ENCODE data around the gene TTLL1.
A peak's percentile ranks its signal among the peaks of the same experiment; 100 is the strongest.

TTLL1 gene

DNA sequence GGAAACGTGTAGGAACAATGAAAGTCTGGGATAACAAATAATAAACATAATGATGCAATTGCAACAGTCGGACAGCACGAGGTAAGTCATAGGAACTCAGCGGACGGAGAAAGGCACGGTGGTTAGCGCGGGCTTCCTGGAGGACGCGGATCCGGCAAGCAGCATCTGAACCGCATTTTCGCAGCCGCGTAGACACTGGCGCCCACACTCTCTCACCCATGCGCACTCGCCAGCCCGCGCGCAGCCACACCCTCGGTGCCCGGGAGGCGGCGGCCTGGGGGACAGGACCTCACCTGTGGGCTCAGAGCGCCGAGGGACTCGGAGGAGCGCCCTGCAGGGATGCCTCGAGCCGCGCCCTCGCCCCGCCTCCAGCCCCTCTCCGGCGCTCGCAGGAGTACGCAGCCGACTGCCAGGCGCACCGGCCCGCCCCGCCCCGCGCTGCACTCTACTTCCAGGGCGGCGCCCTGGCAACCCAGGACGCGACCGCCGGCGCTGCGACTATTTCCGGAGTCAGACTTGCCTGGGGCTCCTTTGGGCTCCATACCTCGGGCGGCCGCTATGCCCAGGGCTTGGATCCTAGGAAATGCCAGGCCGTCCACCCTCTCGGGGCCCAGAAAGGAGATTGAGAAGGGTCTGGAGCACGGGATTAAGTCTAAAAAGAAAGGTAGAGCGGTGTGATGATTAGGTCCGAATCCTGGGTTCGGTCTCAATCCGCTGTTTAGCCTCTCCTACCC, at the start of gene TTLL1:
TTLL1 (minus strand) TSS at position 408 of the 734 bp plus-strand sequence. CDS start 13,805 bp downstream, outside the sequence.
- Histone ChIP-seq H3K36me3 (ENCODE audit: insufficient read depth, low read length) (no peaks in the 10 kb centered on the region), H3K9ac (ENCODE audit: low read depth, low read length) (peak within 1 kb of the TSS; percentile 86), H3K4me1 (ENCODE audit: insufficient read depth, low read length) (no peaks in the 10 kb centered on the region; the same call in 1 of the 2 replicates), H3K9me3 (ENCODE audit: control insufficient read depth, insufficient read depth, low read length) (no peaks in the 10 kb centered on the region)

DNA sequence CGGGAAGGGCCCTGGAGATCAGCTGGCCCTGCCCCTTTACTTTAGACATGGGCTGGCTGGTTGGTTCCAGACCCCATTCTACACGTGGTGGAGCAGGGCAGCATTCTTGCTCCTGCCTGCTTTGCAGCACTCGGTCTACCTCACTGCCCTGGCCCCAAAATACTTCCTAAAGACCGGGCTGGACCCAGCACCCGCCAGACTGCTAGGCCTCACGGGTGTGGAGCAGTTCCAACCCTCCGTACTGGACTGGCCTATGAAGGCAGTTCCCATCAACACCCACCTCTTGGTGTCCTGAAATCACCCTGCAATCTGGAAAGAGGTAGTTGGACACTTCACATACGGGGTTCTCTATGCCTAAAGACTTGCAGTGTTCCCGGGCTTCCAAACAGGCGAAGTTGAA, 47.6 kb upstream of the TTLL1 start:
- Histone ChIP-seq H3K36me3 (ENCODE audit: insufficient read depth, low read length) (peaks cover 19% of the 10 kb centered on the region), H3K9ac (ENCODE audit: low read depth, low read length) (no peak overlapping the region), H3K4me1 (ENCODE audit: insufficient read depth, low read length) (no peaks in the 10 kb centered on the region), H3K9me3 (ENCODE audit: control insufficient read depth, insufficient read depth, low read length) (no peaks in the 10 kb centered on the region)

DNA sequence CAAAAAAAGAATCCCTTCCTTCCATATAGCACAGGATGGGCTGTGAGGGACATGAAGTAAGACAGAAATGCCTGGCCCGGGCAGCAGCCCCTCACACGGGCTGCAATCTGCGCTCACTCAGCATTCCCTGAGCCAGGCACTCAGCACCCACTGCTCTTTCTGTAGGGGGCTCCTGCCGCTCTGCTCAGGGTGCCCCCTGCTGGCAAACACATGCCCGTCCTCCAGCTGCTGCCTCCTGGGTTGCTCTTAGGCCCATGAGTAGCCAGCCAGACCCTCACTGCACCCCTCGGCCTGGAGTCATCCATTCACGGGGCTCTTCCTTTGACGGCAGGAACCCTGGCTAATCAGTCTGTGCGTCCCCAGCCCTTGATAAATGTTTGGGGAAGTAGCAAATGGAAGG, 47.1 kb upstream of the TTLL1 start:
- no peak overlapping the region for H3K9ac ChIP-seq (ENCODE audit: low read depth, low read length)
- H3K4me1 ChIP-seq (ENCODE audit: insufficient read depth, low read length) = no peaks in the 10 kb centered on the region
- peaks cover 19% of the 10 kb centered on the region for H3K36me3 ChIP-seq (ENCODE audit: insufficient read depth, low read length)
- H3K9me3 ChIP-seq (ENCODE audit: control insufficient read depth, insufficient read depth, low read length) = no peaks in the 10 kb centered on the region

DNA sequence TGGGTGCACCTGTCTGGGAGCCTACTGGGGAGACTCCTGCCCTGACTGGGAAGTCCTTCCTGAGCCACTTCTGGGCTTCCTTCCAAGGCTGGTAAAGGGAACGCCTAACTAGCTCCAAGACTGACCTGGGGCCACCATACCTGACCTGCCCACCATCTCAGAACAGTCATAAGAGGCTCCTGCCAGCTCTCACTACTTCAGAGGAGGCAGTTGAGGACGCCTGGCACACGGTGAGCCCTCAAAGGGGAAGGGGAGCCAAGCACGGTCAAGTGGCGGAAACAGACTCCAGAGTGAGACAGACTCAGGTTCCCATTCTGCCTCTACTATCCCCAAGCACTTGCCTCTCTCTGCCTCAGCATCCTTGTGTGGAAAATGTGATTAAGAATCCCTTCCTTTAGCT, 46.4 kb upstream of the TTLL1 start:
- Histone ChIP-seq H3K36me3 (ENCODE audit: insufficient read depth, low read length) (peaks cover 19% of the 10 kb centered on the region), H3K9ac (ENCODE audit: low read depth, low read length) (no peak overlapping the region), H3K4me1 (ENCODE audit: insufficient read depth, low read length) (no peaks in the 10 kb centered on the region), H3K9me3 (ENCODE audit: control insufficient read depth, insufficient read depth, low read length) (no peaks in the 10 kb centered on the region)

DNA sequence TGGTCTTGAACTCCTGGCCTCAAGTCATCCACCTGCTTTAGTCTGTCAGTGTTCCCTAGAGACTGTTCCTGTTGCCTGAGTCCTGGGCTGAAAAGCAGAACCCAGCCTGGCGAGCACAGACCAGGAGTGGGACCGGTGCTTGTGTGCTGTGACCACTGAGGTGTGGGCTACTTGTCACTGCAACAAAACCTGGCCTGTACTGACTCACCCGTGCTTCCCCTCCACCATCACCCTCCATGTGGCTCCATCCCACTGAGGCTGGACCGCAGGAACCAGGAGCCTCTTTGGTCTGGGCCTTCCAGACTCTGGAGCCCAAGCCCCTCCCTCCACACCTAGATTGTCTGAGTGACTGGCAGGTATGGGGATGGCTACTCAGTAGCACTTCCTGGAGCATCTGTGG, 45.4 kb upstream of the TTLL1 start:
- H3K36me3 ChIP-seq (ENCODE audit: insufficient read depth, low read length) = peaks cover 16% of the 10 kb centered on the region
- H3K4me1 ChIP-seq (ENCODE audit: insufficient read depth, low read length) = no peaks in the 10 kb centered on the region
- H3K9ac ChIP-seq (ENCODE audit: low read depth, low read length) = no peak overlapping the region
- H3K9me3 ChIP-seq (ENCODE audit: control insufficient read depth, insufficient read depth, low read length) = no peaks in the 10 kb centered on the region

DNA sequence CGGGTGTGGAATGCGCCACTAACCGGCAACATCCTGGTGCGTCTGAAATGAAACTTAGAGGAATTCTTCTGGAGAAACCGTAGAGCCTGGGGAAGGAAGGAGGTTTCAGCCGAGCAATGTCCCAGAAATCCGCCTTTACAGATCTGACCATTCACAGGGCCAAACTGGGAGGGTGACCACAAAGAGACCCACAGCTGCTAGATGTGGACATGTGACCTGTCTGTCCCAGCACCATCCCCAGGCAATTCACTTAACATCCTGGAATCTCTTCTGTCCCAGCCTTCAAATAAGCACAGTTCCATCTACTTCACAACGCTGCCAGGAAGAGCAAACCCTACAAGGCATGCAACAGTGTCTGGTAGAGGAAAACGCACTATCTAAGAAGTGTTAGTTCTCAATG, 44.2 kb upstream of the TTLL1 start:
- H3K36me3 ChIP-seq (ENCODE audit: insufficient read depth, low read length) = peaks cover 16% of the 10 kb centered on the region
- H3K4me1 ChIP-seq (ENCODE audit: insufficient read depth, low read length) = no peaks in the 10 kb centered on the region
- no peaks in the 10 kb centered on the region for H3K9me3 ChIP-seq (ENCODE audit: control insufficient read depth, insufficient read depth, low read length)
- H3K9ac ChIP-seq (ENCODE audit: low read depth, low read length) = no peak overlapping the region

DNA sequence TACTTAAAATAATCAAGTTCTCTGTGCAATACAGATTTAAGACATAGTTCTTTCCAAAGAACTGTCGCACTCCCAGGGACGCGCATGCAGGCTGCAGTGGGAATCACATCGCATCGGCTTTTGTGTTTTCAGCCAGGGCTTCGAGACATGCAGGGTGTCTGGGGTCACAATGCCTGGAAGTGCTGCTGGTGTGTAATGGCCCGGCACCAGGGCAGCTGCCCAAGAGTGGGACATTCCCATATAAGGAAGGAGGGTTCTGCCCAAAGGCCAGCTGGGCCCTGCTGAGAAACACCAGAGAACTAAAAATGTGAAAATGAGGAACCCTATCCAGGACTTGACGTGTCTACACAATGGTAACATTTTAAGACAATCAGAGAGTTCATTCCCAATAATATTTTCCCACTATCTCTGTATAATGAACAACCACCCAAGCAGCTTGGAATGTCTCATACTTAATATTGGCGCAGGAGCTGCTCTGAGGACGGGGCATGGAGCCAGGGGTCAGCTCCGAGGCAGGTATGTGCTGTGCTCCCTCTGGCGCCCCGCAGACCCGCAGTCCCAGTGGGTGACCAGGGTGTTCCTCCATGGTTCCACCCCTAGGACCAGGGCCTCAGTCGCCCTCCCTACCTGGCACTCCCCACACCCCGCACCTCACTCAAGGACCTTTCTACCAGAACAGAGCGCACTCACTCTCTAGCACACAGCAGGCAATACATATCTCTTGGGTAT, 42.7 kb upstream of the TTLL1 start:
- no peak overlapping the region for H3K9ac ChIP-seq (ENCODE audit: low read depth, low read length)
- H3K36me3 ChIP-seq (ENCODE audit: insufficient read depth, low read length) = peaks cover 16% of the 10 kb centered on the region
- no peaks in the 10 kb centered on the region for H3K9me3 ChIP-seq (ENCODE audit: control insufficient read depth, insufficient read depth, low read length)
- H3K4me1 ChIP-seq (ENCODE audit: insufficient read depth, low read length) = peaks cover 9% of the 10 kb centered on the region; the same call in 1 of the 2 replicates

DNA sequence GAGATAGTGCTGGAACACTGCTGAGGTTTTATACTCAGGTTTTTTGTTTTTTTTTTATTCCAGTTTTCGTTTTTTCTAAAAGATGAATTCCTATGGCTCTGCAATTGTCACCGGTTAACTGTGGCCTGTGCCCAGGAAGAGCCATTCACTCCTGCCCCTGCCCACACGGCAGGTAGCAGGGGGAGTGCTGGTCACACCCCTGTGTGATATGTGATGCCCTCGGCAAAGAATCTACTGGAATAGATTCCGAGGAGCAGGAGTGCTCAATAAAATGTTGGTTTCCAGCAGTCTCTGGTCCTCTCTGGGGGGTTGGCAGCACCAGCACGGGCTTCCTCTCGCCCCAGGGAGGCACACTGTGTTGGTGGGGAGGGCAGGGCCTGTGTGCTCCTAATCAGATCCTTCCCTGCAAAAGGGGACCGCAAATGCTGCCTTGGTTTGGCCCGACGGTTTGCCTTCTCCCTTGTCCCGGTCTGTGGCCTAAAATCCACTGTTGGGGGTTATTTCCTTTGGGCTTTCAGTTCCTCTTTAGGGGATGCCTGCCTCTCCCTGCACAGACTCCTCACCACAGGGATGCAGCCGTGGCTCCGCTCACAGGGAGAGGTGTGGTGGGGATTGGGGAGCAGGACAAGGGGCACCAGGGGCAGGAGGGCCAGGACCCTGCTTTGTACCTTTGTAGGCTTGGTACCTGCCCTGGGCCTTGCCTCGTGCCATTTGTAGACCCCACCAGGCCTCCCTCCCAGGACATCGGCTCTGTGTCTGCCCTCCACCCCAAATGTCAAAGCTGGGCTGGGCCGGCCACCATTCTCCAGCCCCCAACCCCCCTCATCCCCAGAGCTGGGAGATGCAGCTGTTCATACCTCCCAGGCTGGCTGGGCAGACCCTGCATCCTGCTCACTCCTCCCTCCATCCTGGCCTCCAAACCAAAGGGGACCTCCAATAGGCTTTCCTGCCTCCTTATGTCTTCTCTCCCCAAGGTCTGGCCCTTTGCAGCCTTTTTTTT, 40.5 kb upstream of the TTLL1 start:
- Histone ChIP-seq H3K9me3 (ENCODE audit: control insufficient read depth, insufficient read depth, low read length) (no peaks in the 10 kb centered on the region), H3K4me1 (ENCODE audit: insufficient read depth, low read length) (peaks cover 13% of the 10 kb centered on the region; the same call in 1 of the 2 replicates), H3K9ac (ENCODE audit: low read depth, low read length) (no peak overlapping the region), H3K36me3 (ENCODE audit: insufficient read depth, low read length) (peaks cover 8% of the 10 kb centered on the region)

DNA sequence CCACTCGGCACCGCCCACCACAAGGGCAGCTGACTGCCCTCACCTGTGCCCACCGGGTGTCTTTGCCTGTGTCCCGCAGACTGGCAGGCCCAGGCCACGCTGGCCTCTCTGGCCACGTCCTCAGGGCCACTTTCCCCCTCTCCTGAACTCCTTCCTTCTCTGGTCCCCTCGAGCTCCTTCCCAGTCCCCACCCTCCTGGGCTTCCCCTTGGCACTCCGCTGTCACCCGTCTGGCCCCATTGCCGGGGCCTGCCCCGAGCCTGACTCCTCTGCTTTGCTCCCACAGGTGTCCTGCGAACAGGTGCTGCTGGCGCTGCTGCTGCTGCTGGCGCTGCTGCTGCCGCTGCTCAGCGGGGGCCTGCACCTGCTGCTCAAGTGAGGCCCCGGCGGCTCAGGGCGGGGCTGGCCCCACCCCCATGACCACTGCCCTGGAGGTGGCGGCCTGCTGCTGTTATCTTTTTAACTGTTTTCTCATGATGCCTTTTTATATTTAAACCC, 39.8 kb upstream of the TTLL1 start:
- Histone ChIP-seq H3K9me3 (ENCODE audit: control insufficient read depth, insufficient read depth, low read length) (no peaks in the 10 kb centered on the region), H3K9ac (ENCODE audit: low read depth, low read length) (no peak overlapping the region), H3K36me3 (ENCODE audit: insufficient read depth, low read length) (peaks cover 4% of the 10 kb centered on the region), H3K4me1 (ENCODE audit: insufficient read depth, low read length) (peaks cover 13% of the 10 kb centered on the region; the same call in 1 of the 2 replicates)

DNA sequence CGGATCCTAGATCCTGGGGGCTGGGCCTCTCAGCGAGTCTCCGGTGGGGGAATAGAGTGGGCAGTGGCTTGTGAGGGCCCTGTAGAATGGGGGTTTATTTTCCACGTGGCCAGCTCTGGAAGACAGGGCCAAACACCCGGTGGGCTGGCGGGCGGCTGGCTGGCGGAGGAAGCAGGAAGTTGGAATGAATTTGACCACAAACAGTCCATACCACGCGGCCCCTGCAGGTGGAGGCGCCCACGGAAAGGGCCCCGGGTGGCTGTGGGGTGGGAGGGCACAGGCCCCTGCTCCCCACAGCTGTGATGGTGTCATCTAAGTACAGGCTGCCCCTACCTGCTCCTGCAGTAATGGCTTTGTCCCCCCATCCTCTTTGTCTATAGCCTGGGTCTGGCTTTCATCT, 38.9 kb upstream of the TTLL1 start:
- no peak overlapping the region for H3K9ac ChIP-seq (ENCODE audit: low read depth, low read length)
- no peaks in the 10 kb centered on the region for H3K9me3 ChIP-seq (ENCODE audit: control insufficient read depth, insufficient read depth, low read length)
- no peaks in the 10 kb centered on the region; the same call in none of the 2 replicates for H3K36me3 ChIP-seq (ENCODE audit: insufficient read depth, low read length)
- peaks cover 13% of the 10 kb centered on the region; the same call in 1 of the 2 replicates for H3K4me1 ChIP-seq (ENCODE audit: insufficient read depth, low read length)

DNA sequence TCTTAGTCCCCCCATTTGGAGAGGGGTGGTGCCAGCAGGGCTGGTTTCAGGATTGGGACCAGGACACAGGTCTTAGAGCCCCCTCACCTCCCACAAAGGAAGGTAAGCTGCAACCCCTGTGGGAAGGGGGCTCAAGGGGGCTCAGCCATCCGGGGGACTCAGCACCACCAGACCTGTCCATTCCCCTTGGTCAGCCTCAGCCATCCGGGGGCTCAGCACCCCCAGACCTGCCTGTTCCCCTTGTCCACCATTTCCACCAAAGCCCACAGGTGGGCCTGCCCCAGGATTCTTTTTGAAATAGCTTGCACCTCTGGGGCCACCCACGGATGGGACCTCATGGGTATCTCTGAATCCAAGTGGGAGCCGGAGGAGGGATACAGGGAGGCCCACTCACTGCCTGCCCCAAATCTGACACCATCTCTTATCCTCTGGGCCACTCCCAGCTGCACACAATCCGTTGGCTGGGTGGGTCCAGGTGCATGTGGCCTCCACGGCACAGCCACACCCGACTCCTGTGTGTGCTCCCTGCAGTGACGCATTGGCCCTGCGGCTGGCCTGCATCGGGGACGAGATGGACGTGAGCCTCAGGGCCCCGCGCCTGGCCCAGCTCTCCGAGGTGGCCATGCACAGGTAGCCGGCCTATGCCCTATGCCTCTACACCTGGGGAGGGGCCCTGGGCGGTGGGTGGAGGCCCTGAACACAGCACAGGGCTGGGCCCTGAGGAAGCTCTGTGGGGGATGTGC, 38.1 kb upstream of the TTLL1 start:
- Histone ChIP-seq H3K9me3 (ENCODE audit: control insufficient read depth, insufficient read depth, low read length) (no peaks in the 10 kb centered on the region), H3K4me1 (ENCODE audit: insufficient read depth, low read length) (peaks cover 13% of the 10 kb centered on the region; the same call in 1 of the 2 replicates), H3K9ac (ENCODE audit: low read depth, low read length) (no peak overlapping the region), H3K36me3 (ENCODE audit: insufficient read depth, low read length) (no peaks in the 10 kb centered on the region; the same call in 1 of the 2 replicates)

DNA sequence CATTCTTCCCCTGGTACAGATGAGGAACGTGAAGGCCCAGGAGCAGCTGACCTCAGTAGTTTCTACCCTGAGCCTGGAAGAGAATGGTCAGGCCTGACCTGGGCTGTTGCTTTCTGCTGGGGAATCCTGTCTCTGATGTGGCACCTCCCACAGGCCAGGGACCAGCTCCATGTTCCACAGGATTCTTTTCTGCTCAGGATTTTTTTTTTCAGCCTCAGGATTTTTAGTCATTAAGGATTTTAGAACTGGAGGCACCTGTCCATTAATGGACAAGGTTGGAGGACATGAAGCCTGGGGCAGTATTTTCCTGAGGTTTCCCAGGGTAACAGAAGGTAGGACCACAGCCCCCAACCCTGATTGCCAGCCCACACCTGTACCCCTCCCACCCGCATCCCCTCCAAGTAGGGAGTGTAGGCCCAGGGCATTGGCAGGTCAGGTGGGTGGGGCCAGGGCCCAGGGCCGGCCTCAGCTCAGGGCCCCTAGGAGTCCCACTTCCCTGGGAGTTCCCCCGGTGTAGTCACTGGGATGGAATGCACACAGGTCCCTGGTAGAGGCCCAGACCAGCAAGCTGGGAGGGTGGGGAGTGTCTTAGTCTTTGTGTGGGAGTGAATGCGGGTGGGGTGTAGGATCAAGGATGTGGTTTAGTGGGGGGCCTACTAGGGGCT, 37.4 kb upstream of the TTLL1 start:
- Histone ChIP-seq H3K9me3 (ENCODE audit: control insufficient read depth, insufficient read depth, low read length) (no peaks in the 10 kb centered on the region), H3K4me1 (ENCODE audit: insufficient read depth, low read length) (peaks cover 13% of the 10 kb centered on the region; the same call in 1 of the 2 replicates), H3K36me3 (ENCODE audit: insufficient read depth, low read length) (no peaks in the 10 kb centered on the region), H3K9ac (ENCODE audit: low read depth, low read length) (no peak overlapping the region)

DNA sequence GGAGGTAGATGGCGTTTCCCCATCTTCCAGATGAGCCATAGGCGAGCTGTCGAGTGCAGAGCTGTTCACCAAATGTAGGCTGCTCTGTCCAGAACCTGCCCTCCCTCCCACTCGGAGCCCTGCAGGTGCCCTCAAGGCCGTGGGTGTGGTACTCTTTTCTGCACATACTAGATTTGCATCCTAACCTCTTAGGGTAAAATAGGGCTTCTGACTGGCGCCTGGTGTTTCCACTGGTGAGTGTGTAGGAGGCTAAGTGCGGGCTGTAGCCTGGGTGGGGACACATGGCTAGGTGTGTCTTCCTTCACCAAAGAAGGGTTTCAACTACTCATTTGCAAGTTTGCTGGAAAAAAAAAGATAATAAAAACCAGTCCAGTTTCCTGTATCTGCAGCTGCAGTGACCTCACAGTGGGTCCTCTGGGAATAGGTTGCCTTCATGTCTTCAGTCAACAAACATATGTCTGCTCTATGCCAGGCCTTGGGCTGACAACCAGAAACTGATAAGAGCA, 29.8 kb upstream of the TTLL1 start:
- Histone ChIP-seq H3K9me3 (ENCODE audit: control insufficient read depth, insufficient read depth, low read length) (no peaks in the 10 kb centered on the region), H3K9ac (ENCODE audit: low read depth, low read length) (no peak overlapping the region), H3K4me1 (ENCODE audit: insufficient read depth, low read length) (peaks cover 6% of the 10 kb centered on the region; the same call in 1 of the 2 replicates), H3K36me3 (ENCODE audit: insufficient read depth, low read length) (no peaks in the 10 kb centered on the region)

All from ES-I3 (cell line).